ENCODE measurements around the gene CTAGE4. TPM values are rescaled to one million over a fixed set of nuclear protein-coding genes. Genes with fewer than 3 reads are reported as not detected.
A peak's percentile ranks its signal among the peaks of the same experiment; 100 is the strongest.
"Not testable (repeated sequence)": the region's sequence is repeated elsewhere in the genome, so short reads cannot be mapped to it uniquely, and the experiment has no call there.

The CTAGE4 gene
- total and polyA plus RNA-seq, 9 donors = 0.92 to 11.1 (median 1.5) TPM

- no peak overlapping the region for H3K4me3 ChIP-seq
- H3K9me3 ChIP-seq = no peaks in the 10 kb centered on the region
- no peak overlapping the region for H3K27ac ChIP-seq
- no peaks in the 10 kb centered on the region for H3K27me3 ChIP-seq
- H3K36me3 ChIP-seq = no peaks in the 10 kb centered on the region
- TF ChIP-seq, protein P1, sequence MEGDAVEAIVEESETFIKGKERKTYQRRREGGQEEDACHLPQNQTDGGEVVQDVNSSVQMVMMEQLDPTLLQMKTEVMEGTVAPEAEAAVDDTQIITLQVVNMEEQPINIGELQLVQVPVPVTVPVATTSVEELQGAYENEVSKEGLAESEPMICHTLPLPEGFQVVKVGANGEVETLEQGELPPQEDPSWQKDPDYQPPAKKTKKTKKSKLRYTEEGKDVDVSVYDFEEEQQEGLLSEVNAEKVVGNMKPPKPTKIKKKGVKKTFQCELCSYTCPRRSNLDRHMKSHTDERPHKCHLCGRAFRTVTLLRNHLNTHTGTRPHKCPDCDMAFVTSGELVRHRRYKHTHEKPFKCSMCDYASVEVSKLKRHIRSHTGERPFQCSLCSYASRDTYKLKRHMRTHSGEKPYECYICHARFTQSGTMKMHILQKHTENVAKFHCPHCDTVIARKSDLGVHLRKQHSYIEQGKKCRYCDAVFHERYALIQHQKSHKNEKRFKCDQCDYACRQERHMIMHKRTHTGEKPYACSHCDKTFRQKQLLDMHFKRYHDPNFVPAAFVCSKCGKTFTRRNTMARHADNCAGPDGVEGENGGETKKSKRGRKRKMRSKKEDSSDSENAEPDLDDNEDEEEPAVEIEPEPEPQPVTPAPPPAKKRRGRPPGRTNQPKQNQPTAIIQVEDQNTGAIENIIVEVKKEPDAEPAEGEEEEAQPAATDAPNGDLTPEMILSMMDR (IDR thresholded peaks at IDR 0.05) = no peak
- TF ChIP-seq EP300 (IDR thresholded peaks at IDR 0.05) (no peak), POLR2A (IDR thresholded peaks at IDR 0.05) (no peak)
- DNase-seq = no peak
- intact Hi-C loops (cut with DNase I) = no loop called here
- WGBS, 3 donors = 86 to 91% (median 91%) methylated on average over 5 of the region's 5 CpGs
- no peaks in the 10 kb centered on the region for H3K4me1 ChIP-seq (ENCODE audit: insufficient read depth)
These were observed 8.7 kb upstream of the CTAGE4 start for GRCh38 chr7:144174613-144175012.

DNA sequence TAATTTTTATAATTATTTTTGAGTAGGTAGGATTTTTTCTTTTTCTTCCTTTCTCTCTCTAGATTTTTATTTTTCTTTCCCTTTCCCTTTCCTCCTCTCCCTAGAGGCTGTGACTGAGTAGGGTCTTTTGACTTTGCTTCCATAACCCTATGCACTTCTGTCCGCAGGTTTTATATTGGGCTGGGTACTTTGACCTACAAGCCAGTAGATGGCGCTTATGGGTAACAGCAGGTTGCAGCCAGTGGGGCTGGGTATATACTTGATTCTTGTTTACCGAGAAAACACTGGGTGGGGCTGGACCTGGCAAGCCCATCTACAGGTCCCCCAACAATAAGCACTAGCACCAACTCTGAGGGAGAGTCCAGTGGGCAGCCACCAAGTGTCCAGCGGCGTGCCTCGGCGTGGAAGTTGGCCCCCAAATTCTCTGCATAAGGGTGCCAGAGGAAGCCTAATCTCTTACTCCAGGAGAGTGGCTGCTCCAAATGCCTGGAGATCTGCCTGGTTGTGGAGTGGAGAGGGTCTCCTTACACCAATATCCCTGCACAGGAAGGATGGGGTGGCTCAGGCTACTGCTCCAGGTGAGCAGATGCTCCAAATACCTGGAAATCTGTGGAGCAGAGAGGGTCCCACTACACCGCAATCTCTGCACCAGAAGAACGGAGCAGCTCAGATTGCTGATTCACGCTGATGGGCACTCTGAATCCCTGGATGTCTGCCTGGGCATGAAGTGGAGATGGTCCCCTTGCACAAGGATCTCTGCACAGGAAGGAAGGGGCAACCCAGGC, 4.7 kb upstream of the CTAGE4 start:
- TF ChIP-seq, protein P1 (IDR thresholded peaks at IDR 0.05) = peak in 2 of 3 donors; percentile 16 to 17
- H3K4me1 ChIP-seq (ENCODE audit: insufficient read depth); H3K36me3 ChIP-seq; H3K27me3 ChIP-seq; H3K27ac ChIP-seq; H3K4me3 ChIP-seq; intact Hi-C loops (cut with DNase I); H3K9me3 ChIP-seq: not testable (repeated sequence)
- peak in 1 of 5 donors; percentile 23 for DNase-seq
- WGBS, 3 donors = 0 to 52% (median 45%) methylated on average over 3 to 10 of the region's 10 CpGs

- H3K27me3 ChIP-seq; DNase-seq; intact Hi-C loops (cut with DNase I); H3K4me1 ChIP-seq (ENCODE audit: insufficient read depth); H3K9me3 ChIP-seq; H3K4me3 ChIP-seq; H3K36me3 ChIP-seq; H3K27ac ChIP-seq: not testable (repeated sequence)
- WGBS, 3 donors = 86 to 100% methylated on average over 1 of the region's 2 CpGs; no CpG with 5 or more reads in 1 of the 3 donors
These were observed 4.1 kb upstream of the CTAGE4 start for GRCh38 chr7:144179165-144179479.

DNA sequence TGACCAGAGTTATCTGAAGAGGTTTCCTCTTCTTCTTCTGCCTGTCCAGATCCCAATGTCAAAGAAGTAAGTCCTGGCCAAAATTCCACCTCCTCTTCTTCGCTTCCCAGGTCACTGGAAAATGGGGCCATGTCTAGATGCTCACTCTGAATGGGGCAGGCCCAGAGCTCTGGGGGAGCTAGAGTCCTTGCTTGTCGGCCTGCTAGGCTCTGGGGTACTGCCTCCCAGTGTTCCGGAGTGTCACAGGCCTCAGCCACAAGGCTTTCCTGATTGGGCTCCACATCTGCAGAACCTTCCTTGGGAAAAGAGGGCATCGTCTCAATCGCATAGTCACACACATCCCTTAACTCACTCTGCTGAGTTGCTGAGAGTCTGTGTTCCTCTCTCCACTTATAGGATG, 4.6 kb downstream of the CTAGE4 start:
- H3K27ac ChIP-seq; DNase-seq; intact Hi-C loops (cut with DNase I); H3K36me3 ChIP-seq; H3K4me1 ChIP-seq (ENCODE audit: insufficient read depth); H3K4me3 ChIP-seq; H3K27me3 ChIP-seq; H3K9me3 ChIP-seq: not testable (repeated sequence)
- WGBS, 3 donors = no CpG with 5 or more reads among the region's 5 CpGs

DNA sequence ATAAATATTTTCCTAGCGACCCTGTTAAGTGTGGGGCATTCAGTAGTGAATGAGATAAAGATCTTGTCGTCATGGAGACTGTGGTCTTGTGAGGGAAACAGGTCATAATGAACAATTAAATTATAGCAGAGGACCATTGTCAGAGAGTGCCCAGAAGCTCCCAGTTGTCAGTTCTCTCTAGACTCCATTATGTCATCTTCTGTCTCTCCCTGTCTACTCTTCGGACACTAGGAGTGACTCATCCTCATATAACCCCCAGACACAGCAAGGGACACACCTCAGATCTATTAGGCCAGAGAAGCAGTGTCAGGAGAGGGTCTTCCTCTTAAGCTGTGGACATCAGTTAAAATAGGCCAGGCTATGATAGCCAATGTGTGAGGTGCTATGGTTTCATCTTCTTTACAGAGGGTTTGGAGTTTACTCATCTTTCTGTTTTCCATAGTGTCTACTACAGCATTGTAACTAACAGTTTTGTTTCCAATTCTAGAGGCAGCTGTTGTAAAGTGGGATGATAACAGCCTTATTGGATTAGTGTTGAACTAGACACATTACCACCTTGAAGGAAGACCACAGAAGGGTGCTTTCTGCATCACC, 5.4 kb downstream of the CTAGE4 start:
- no CpG with 5 or more reads among the region's 3 CpGs for WGBS, 3 donors
- H3K36me3 ChIP-seq; intact Hi-C loops (cut with DNase I); H3K4me1 ChIP-seq (ENCODE audit: insufficient read depth); H3K27me3 ChIP-seq; H3K27ac ChIP-seq; DNase-seq; H3K9me3 ChIP-seq; H3K4me3 ChIP-seq: not testable (repeated sequence)

DNA sequence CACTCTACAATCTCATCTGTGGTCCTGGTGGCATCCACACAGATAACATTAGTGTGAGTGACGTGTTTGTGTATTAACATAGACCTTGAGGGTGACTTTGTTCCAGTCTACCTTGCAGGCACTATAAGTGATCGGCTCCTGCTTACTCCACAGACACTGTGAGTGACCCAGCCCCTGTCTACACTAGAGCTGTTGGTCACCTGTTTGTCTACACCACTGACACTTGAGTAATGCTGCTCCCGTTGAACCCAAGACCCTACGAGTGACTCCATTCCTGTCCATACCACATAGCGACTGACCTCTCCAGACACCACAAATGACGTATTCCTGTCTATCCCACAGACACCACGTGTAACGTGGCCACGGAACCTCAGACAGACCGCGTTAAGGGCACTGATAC, 10.5 kb downstream of the CTAGE4 start:
- no CpG with 5 or more reads among the region's 11 CpGs for WGBS, 3 donors
- H3K4me3 ChIP-seq; H3K36me3 ChIP-seq; H3K27me3 ChIP-seq; H3K27ac ChIP-seq; DNase-seq; intact Hi-C loops (cut with DNase I); H3K4me1 ChIP-seq (ENCODE audit: insufficient read depth); H3K9me3 ChIP-seq: not testable (repeated sequence)

DNA sequence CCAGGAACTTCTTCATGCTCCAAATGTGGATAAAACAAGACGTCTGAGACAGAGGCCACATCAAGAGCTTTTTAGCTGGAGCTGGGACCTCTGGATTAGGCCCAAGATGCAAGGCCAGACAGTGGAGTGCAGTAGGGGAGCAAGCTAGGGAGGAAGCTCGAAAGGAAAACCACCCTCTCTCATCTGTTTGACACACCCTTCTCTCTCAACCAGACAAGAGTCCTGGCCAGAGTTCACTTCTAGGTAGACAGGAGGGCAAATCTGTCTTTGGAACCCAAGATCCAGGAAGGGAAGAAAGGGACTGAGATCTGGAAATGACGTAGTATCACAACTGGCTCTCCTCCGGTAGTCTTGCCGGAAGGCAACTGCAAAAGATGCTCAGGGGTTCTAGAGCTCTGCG, 11.2 kb downstream of the CTAGE4 start:
- H3K27ac ChIP-seq; DNase-seq; H3K9me3 ChIP-seq; H3K36me3 ChIP-seq; H3K4me1 ChIP-seq (ENCODE audit: insufficient read depth); H3K27me3 ChIP-seq; H3K4me3 ChIP-seq; intact Hi-C loops (cut with DNase I): not testable (repeated sequence)
- WGBS, 3 donors = no CpG with 5 or more reads among the region's 6 CpGs

- H3K9me3 ChIP-seq, H3K4me3 ChIP-seq: not testable (repeated sequence)
These were observed 12.1 kb downstream of the CTAGE4 start, which contains the start of gene ARHGEF35 for GRCh38 chr7:144195212-144195872. TSS of gene ARHGEF35 (minus strand) at chr7:144195833. CDS start at chr7:144188383, 7,450 bp downstream.

GRCh38 chr7:144198934-144199333, 15.7 kb downstream of the CTAGE4 start:
- H3K4me3 ChIP-seq; H3K27ac ChIP-seq; H3K9me3 ChIP-seq; H3K4me1 ChIP-seq (ENCODE audit: insufficient read depth); H3K36me3 ChIP-seq; H3K27me3 ChIP-seq; intact Hi-C loops (cut with DNase I); DNase-seq: not testable (repeated sequence)
- 48 to 78% (median 52%) methylated on average over 3 of the region's 4 CpGs for WGBS, 3 donors

More at GRCh38 chr7:144195212-144195872, 12.1 kb downstream of the CTAGE4 start, which contains the start of gene ARHGEF35:
- 0% methylated on average over 6 of the region's 51 CpGs; no CpG with 5 or more reads in 2 of the 3 donors for WGBS, 3 donors
- DNase-seq; H3K36me3 ChIP-seq; H3K4me1 ChIP-seq (ENCODE audit: insufficient read depth); intact Hi-C loops (cut with DNase I); H3K27me3 ChIP-seq; H3K27ac ChIP-seq: not testable (repeated sequence)

Data from ovary (tissue), 9 donors.